ENCODE data around the gene ALK. TPM values are rescaled to one million over a fixed set of nuclear protein-coding genes. Genes with fewer than 3 reads are reported as not detected.

The ALK gene
- total and polyA plus RNA-seq, 2 donors (not counting 1 experiment from before 2014, with no cell fraction given), result not detected

DNA sequence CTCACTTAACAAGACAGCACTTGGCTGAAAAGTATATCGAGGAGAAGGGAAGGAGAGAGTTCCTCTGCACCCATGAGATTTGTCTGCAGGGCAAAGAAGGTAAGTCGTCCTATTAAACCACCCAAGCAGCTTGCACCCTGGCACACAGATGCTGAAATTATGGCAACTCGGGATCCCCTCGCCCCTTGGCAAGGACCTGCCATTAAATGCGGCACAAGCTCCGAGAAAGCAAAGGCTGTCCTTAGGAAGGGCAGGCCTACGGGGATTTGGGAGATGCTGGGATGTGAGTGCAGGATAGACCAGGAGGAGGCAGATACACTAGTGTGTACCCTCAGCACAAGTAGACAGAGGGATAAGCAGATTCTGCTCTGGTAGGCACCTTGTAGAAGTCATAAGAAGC is 191.5 kb downstream of the ALK start:
- WGBS (ENCODE audit: insufficient coverage), result 93% methylated on average over 7 of the region's 7 CpGs
- intact Hi-C loops (cut with micrococcal nuclease), result no loop called here
- no peaks in the 10 kb centered on the region for H3K9me3 Mint-ChIP-seq (ENCODE audit: insufficient read depth)

DNA sequence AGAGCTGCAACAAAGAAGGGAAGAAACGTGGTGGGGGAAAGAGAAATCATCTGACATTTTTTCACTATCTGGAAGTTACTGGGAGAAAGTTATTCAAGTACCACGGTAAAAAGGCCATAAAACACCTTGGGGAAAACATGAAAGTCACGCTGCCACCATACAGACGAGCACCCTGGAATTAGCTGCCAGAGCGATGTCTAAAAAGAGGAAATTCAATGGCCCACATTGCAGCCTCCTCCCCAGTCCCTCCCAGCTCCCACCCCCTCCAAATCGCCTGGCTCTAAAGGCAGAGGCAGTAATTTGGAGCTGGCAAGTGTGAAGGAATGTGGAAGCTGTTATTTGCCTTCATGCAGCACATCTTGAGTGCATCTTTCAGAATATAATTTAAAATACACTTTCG is 192.0 kb downstream of the ALK start:
- Mint-ChIP-seq H3K27ac (no peak overlapping the region), H3K27me3 (peaks cover 31% of the 10 kb centered on the region), H3K4me3 (no peak overlapping the region), H3K4me1 (no peaks in the 10 kb centered on the region), H3K9me3 (ENCODE audit: insufficient read depth) (no peaks in the 10 kb centered on the region)
- H3K36me3 ChIP-seq (replicated peaks in 1 of 2; ENCODE audit: control extremely low read depth in 1 of 2, control insufficient read depth in 1 of 2, extremely low read depth in 1 of 2, insufficient read depth in 2 of 2, low read length in 1 of 2), result no peaks in the 10 kb centered on the region
- DNase-seq (no peak), ATAC-seq (ENCODE audit: low read depth) (no peak)
- H3K27me3 ChIP-seq (replicated peaks in 1 of 4; ENCODE audit: control extremely low read depth in 1 of 4, control insufficient read depth in 3 of 4, insufficient read depth in 4 of 4, low read length in 3 of 4), result no peaks in the 10 kb centered on the region
- intact Hi-C loops (cut with micrococcal nuclease), result no loop called here
- H3K79me2 ChIP-seq (ENCODE audit: control insufficient read depth, insufficient read depth, low read length), result no peaks in the 10 kb centered on the region
- POLR2A ChIA-PET, result no interaction called here
- CTCF ChIA-PET, result no interaction called here
- no peaks in the 10 kb centered on the region for H4K20me1 ChIP-seq (ENCODE audit: control insufficient read depth, insufficient read depth, low read length, poor library complexity, severe bottlenecking)
- H2AFZ ChIP-seq (ENCODE audit: insufficient read depth, low read depth, low read length, poor library complexity, severe bottlenecking), result no peak overlapping the region
- no peak overlapping the region for H3K27ac ChIP-seq (ENCODE audit: low read length in 2 of 2)
- no peak overlapping the region for H3K4me2 ChIP-seq (replicated peaks; ENCODE audit: low read depth, low read length, poor library complexity, severe bottlenecking)
- H3K9ac ChIP-seq (ENCODE audit: low read length), result no peak overlapping the region
- H3K4me1 ChIP-seq (ENCODE audit: control insufficient read depth in 2 of 2, insufficient read depth in 2 of 2, low read length in 2 of 2), result no peaks in the 10 kb centered on the region
- no peaks in the 10 kb centered on the region for H3K9me3 ChIP-seq (ENCODE audit: control extremely low read depth in 1 of 3, control insufficient read depth in 2 of 3, insufficient read depth in 1 of 3, low read length in 2 of 3)
- no peak overlapping the region for H3K4me3 ChIP-seq (ENCODE audit: control extremely low read depth in 1 of 5, extremely low read depth in 1 of 5, insufficient read depth in 1 of 5, low read depth in 2 of 5, low read length in 4 of 5)
- 4% methylated on average over 4 of the region's 7 CpGs for WGBS (ENCODE audit: insufficient coverage)
- TF ChIP-seq, protein P1, sequence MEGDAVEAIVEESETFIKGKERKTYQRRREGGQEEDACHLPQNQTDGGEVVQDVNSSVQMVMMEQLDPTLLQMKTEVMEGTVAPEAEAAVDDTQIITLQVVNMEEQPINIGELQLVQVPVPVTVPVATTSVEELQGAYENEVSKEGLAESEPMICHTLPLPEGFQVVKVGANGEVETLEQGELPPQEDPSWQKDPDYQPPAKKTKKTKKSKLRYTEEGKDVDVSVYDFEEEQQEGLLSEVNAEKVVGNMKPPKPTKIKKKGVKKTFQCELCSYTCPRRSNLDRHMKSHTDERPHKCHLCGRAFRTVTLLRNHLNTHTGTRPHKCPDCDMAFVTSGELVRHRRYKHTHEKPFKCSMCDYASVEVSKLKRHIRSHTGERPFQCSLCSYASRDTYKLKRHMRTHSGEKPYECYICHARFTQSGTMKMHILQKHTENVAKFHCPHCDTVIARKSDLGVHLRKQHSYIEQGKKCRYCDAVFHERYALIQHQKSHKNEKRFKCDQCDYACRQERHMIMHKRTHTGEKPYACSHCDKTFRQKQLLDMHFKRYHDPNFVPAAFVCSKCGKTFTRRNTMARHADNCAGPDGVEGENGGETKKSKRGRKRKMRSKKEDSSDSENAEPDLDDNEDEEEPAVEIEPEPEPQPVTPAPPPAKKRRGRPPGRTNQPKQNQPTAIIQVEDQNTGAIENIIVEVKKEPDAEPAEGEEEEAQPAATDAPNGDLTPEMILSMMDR (IDR thresholded peaks at IDR 0.05), result no peak
- TF ChIP-seq EZH2 (IDR thresholded peaks at IDR 0.05; ENCODE audit: borderline replicate concordance, insufficient read depth, low read depth, low read length, poor library complexity, severe bottlenecking), result no peak

More for the DNA sequence above, 191.5 kb downstream of the ALK start:
- H3K4me1 Mint-ChIP-seq, result no peaks in the 10 kb centered on the region
- DNase-seq, result no peak
- CTCF ChIA-PET, result no interaction called here
- no peak overlapping the region for H3K4me2 ChIP-seq (replicated peaks; ENCODE audit: low read depth, low read length, poor library complexity, severe bottlenecking)
- no peak overlapping the region for H2AFZ ChIP-seq (ENCODE audit: insufficient read depth, low read depth, low read length, poor library complexity, severe bottlenecking)
- H3K27ac ChIP-seq (ENCODE audit: low read length in 2 of 2), result no peak overlapping the region
- no peaks in the 10 kb centered on the region for H3K27me3 ChIP-seq (replicated peaks in 1 of 4; ENCODE audit: control extremely low read depth in 1 of 4, control insufficient read depth in 3 of 4, insufficient read depth in 4 of 4, low read length in 3 of 4)
- TF ChIP-seq EZH2 (IDR thresholded peaks at IDR 0.05; ENCODE audit: borderline replicate concordance, insufficient read depth, low read depth, low read length, poor library complexity, severe bottlenecking), result no peak
- TF ChIP-seq, protein P1 (IDR thresholded peaks at IDR 0.05), result no peak
- POLR2A ChIA-PET, result no interaction called here
- peak overlapping the region; percentile 32 for H3K27ac Mint-ChIP-seq
- H3K27me3 Mint-ChIP-seq, result peaks cover 31% of the 10 kb centered on the region
- H3K9ac ChIP-seq (ENCODE audit: low read length), result no peak overlapping the region
- H3K79me2 ChIP-seq (ENCODE audit: control insufficient read depth, insufficient read depth, low read length), result no peaks in the 10 kb centered on the region
- no peak overlapping the region for H3K4me3 Mint-ChIP-seq
- no peaks in the 10 kb centered on the region for H3K4me1 ChIP-seq (ENCODE audit: control insufficient read depth in 2 of 2, insufficient read depth in 2 of 2, low read length in 2 of 2)
- no peaks in the 10 kb centered on the region for H3K36me3 ChIP-seq (replicated peaks in 1 of 2; ENCODE audit: control extremely low read depth in 1 of 2, control insufficient read depth in 1 of 2, extremely low read depth in 1 of 2, insufficient read depth in 2 of 2, low read length in 1 of 2)
- H4K20me1 ChIP-seq (ENCODE audit: control insufficient read depth, insufficient read depth, low read length, poor library complexity, severe bottlenecking), result no peaks in the 10 kb centered on the region
- H3K4me3 ChIP-seq (ENCODE audit: control extremely low read depth in 1 of 5, extremely low read depth in 1 of 5, insufficient read depth in 1 of 5, low read depth in 2 of 5, low read length in 4 of 5), result no peak overlapping the region
- H3K9me3 ChIP-seq (ENCODE audit: control extremely low read depth in 1 of 3, control insufficient read depth in 2 of 3, insufficient read depth in 1 of 3, low read length in 2 of 3), result no peaks in the 10 kb centered on the region
- no peak for ATAC-seq (ENCODE audit: low read depth)
